Testis (tissue), 3 donors: ENCODE data around the gene ODAD3. TPM values are rescaled to one million over a fixed set of nuclear protein-coding genes. Genes with fewer than 3 reads are reported as not detected.
A peak's percentile ranks its signal among the peaks of the same experiment; 100 is the strongest.
"Not testable (repeated sequence)": the region's sequence is repeated elsewhere in the genome, so short reads cannot be mapped to it uniquely, and the experiment has no call there.

Source experiments
- DNase-seq: peaks from one replicate; pipeline ENCODE4 v3.0.0-alpha.2; 2019
- H3K27ac ChIP-seq, 2 donors: fragments of 200-600 bp; sonication (generic); one replicate each; pipeline ENCODE4 v1.5.1; 2019
- H3K27me3 ChIP-seq: fragments of 200-600 bp; sonication (generic); one replicate; pipeline ENCODE4 v1.5.1; 2019
- H3K36me3 ChIP-seq: fragments of 200-600 bp; sonication (generic); one replicate; pipeline ENCODE4 v1.5.1; 2017; ENCODE audit warnings: low read depth; ENCODE audit errors: missing control alignments
- H3K4me1 ChIP-seq: fragments of 200-600 bp; sonication (generic); one replicate; pipeline ENCODE4 v1.5.1; 2019
- H3K4me3 ChIP-seq, 2 donors: fragments of 200-600 bp; sonication (generic); one replicate each; pipeline ENCODE4 v1.5.1; 2017 to 2019
- H3K9me3 ChIP-seq: fragments of 200-600 bp; sonication (generic); one replicate; pipeline ENCODE4 v1.5.1; 2017
- CTCF ChIP-seq, 3 experiments: fragments of 450-650 bp in 2 of 3; fragments of 200-600 bp in 1 of 3; sonication (generic) in 1 of 3; IDR thresholded peaks; one replicate each; pipeline ENCODE4 v1.5.1; 2016 to 2019; ENCODE audit warnings: antibody characterized with exemption in 3 of 3, mild to moderate bottlenecking in 2 of 3, moderate library complexity in 1 of 3
- POLR2A ChIP-seq: fragments of 450-650 bp; IDR thresholded peaks from one replicate; pipeline ENCODE4 v1.6.1; 2017; ENCODE audit warnings: antibody characterized with exemption, mild to moderate bottlenecking, moderate library complexity
- WGBS, 2 donors: methylation state at CpG; one replicate each; pipeline ENCODE4 v1.1.5; 2018; 5-methylcytosine and 5-hydroxymethylcytosine counted together
- intact Hi-C: fragments of 100-400 bp; cut with DNase I; formaldehyde crosslinking; loops from one replicate; pipeline ENCODE4 v1.15.1; 2023; ENCODE audit warnings: low total_unique reads
- polyA plus RNA-seq: library from polyadenylated mRNA; stranded (reverse); fragments of 350-450 nt; fragmentation: Illumina TruSeq; extraction: RNeasy Lipid Tissue Mini Kit (QIAGEN cat#74804); gene quantifications from one replicate; pipeline ENCODE4 v1.2.3, GENCODE V29; 2014; ENCODE audit warnings: low read depth, low replicate concordance; ENCODE audit not compliant: insufficient read depth
- total RNA-seq, 2 donors: library from RNA; depleted of rRNA; stranded (reverse); fragments of >200 nt; gene quantifications; one replicate each; pipeline ENCODE4 v1.2.3, GENCODE V29; 2016

The ODAD3 gene
- total and polyA plus RNA-seq, 3 donors from 2014 or later = 9.7 to 18.3 (median 14.8) TPM

- TF ChIP-seq CTCF (IDR thresholded peaks at IDR 0.05) (no peak), POLR2A (no peak)
- Histone ChIP-seq H3K4me3 (peak overlapping the region in 1 of 2 donors; percentile 49), H3K27ac (no peak overlapping the region), H3K4me1 (peaks cover 20% of the 10 kb centered on the region), H3K9me3 (no peaks in the 10 kb centered on the region), H3K27me3 (no peaks in the 10 kb centered on the region), H3K36me3 (no peaks in the 10 kb centered on the region)
- intact Hi-C loops = no loop called here
- DNase-seq = no peak
- WGBS, 2 donors = 0% methylated on average over 5 of the region's 9 CpGs; no CpG with 5 or more reads in 1 of the 2 donors
Observed at GRCh38 chr19:11383706-11384048, 51.2 kb downstream of the ODAD3 start.

- intact Hi-C loops = no loop called here
- peak; percentile 57 for DNase-seq
- TF ChIP-seq CTCF (IDR thresholded peaks at IDR 0.05) (peak in 2 of 3 experiments; percentile 40 to 63), POLR2A (no peak)
- Histone ChIP-seq H3K9me3 (no peaks in the 10 kb centered on the region), H3K4me1 (peaks cover 20% of the 10 kb centered on the region), H3K27me3 (no peaks in the 10 kb centered on the region), H3K27ac (no peak overlapping the region), H3K36me3 (no peaks in the 10 kb centered on the region), H3K4me3 (peak overlapping the region in 1 of 2 donors; percentile 49)
- 2 to 4% methylated on average over 23 to 47 of the region's 65 CpGs for WGBS, 2 donors
Observed at GRCh38 chr19:11382898-11383705, 51.8 kb downstream of the ODAD3 start.

GRCh38 chr19:11380653-11381537 is 54.0 kb downstream of the ODAD3 start:
- Histone ChIP-seq H3K27me3 (no peaks in the 10 kb centered on the region), H3K9me3 (no peaks in the 10 kb centered on the region), H3K27ac (peak overlapping the region; percentile 68 to 89), H3K4me1 (peaks cover 25% of the 10 kb centered on the region), H3K4me3 (peak overlapping the region; percentile 59 to 64), H3K36me3 (no peaks in the 10 kb centered on the region)
- DNase-seq = peak; percentile 97
- TF ChIP-seq CTCF (IDR thresholded peaks at IDR 0.05) = peak; percentile 58 to 79 (median 72)
- no peak for TF ChIP-seq POLR2A
- intact Hi-C loops = no loop called here
- 1 to 2% methylated on average over 21 to 51 of the region's 54 CpGs for WGBS, 2 donors

- TF ChIP-seq CTCF (IDR thresholded peaks at IDR 0.05) = no peak
- TF ChIP-seq POLR2A = no peak
- intact Hi-C loops = loop anchor here (10.0 kb wide), 1 partner anchor 85 kb away; the partner anchor contains the start of gene TSPAN16
- no peak for DNase-seq
- Histone ChIP-seq H3K4me1 (peaks cover 29% of the 10 kb centered on the region), H3K4me3 (no peak overlapping the region), H3K27ac (no peak overlapping the region), H3K9me3 (no peaks in the 10 kb centered on the region), H3K36me3 (no peaks in the 10 kb centered on the region), H3K27me3 (no peaks in the 10 kb centered on the region)
- 93 to 96% methylated on average over 7 of the region's 7 CpGs for WGBS, 2 donors
Observed at GRCh38 chr19:11379857-11380350, 55.0 kb downstream of the ODAD3 start.

- H3K4me3 ChIP-seq, H3K27me3 ChIP-seq, DNase-seq, H3K9me3 ChIP-seq, H3K36me3 ChIP-seq, H3K27ac ChIP-seq: not testable (repeated sequence)
- WGBS, 2 donors = 85 to 89% methylated on average over 14 of the region's 14 CpGs
- intact Hi-C loops = loop anchor here (10.0 kb wide), 1 partner anchor 85 kb away; the partner anchor contains the start of gene TSPAN16
- H3K4me1 ChIP-seq = peaks cover 29% of the 10 kb centered on the region
Observed at GRCh38 chr19:11379269-11379845, 55.6 kb downstream of the ODAD3 start.
